Epithelial cell of prostate (primary cell): Measurements from ENCODE around the gene POLE.
"Not testable (repeated sequence)": the region's sequence is repeated elsewhere in the genome, so short reads cannot be mapped to it uniquely, and the experiment has no call there.

ENCODE experiments used
- DNase-seq: peaks from one replicate; pipeline ENCODE4 v3.0.0-alpha.2; 2011; ENCODE audit warnings: low read depth, low spot score
- H3K27ac ChIP-seq: fragments of 450-650 bp; 2 replicates; pipeline ENCODE4 v1.5.1; 2017; ENCODE audit warnings: mild to moderate bottlenecking

The POLE gene

DNA sequence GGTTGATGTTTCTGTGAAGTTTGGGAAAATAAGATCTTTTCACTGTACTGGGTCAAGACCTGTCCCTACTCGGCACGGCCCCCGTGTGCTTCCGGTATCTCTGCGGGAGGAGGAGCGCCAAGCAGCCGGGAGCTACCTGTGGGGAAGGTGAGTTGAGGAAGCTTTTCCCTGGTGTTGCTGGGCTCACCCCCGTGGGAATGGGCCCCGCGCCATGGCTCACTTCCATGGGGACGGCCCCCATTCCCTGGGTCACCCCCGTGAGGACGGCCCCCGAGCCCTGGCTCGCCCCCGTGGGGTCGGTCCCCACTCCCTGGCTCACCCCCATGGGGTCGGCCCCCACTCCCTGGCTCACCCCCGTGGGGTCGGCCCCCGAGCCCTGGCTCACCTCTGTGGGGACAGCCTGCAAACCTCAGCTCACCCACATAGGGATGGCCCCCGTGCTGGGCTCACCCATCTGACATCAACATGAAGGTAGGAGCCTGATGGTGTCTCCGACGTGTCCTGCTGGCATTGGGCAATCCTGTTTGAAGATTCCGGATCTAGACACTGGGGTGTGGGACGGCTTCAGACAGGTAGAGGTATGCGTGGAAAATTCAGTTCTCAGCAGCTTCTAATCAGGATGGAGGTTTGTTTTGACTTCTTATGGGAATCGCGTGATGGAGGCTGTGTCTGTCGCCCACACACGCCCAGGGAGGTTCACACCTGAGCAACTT, 85.8 kb downstream of the POLE start:
- H3K27ac ChIP-seq: no peak overlapping the region
- DNase-seq: no peak

- DNase-seq: no peak
- H3K27ac ChIP-seq: no peak overlapping the region
These were observed 86.8 kb downstream of the POLE start for GRCh38 chr12:132600048-132601032.

DNA sequence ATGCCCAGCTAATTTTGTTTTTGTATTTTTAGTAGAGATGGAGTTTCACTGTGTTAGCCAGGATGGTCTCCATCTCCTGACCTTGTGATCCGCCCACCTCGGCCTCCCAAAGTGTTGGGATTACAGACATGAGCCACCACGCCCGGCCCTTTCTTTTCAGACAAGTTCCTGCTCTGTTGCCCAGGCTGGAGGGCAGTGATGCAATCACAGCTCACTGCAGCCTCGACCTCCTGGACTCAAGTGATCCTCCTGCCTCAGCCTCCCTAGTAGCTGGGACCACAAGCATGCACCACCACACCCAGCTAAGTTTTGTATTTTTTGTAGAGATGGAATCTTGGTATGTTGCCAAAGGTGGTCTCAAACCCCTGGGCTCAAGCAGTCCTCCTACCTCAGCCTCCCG, 87.6 kb downstream of the POLE start:
- DNase-seq, H3K27ac ChIP-seq: not testable (repeated sequence)

GRCh38 chr12:132597333-132598316, 89.5 kb downstream of the POLE start:
- no peak overlapping the region for H3K27ac ChIP-seq
- no peak for DNase-seq

DNA sequence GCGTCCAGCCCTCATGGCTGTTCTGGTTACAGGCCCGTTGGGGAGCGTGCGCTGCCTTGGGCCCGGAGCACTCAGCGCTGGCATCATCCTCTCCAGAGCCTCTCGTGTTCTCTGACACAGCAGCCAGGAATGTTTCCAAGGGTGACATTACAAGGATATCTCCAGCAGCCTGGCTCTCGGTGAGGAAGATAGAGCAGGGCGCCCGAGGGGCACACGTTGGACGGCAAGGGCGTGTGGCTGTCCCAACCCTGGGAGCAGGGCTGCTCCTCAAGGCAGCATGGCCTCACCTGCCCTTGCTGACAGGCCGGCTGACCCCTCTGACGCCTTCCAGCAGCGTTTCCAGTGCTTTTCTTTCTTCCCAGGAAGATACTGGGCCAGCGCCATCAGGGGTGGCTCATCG, 91.1 kb downstream of the POLE start:
- no peak for DNase-seq
- H3K27ac ChIP-seq: no peak overlapping the region

- H3K27ac ChIP-seq: no peak overlapping the region
- DNase-seq: no peak
These were observed 92.0 kb downstream of the POLE start for GRCh38 chr12:132595183-132595582.

DNA sequence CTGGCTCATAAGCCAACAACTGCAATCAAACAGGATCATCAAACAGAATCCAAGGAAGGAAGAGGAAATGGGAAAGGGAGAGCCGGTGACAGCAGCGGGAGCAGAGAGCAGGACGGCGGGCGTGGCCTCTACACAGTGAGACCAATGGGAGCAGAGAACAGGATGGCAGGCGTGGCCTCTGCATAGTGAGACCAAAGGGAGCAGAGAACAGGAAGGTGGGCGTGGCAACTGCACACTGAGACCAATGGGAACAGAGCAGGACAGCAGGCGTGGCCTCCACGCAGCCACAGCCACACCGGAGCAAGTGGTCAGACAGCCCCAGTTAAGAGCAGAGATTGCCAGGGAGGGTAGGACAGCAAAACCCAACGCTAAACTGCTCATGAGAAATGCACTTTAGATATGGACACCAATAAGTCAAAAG, 93.2 kb downstream of the POLE start:
- peak; percentile 73 for DNase-seq
- no peak overlapping the region for H3K27ac ChIP-seq

DNA sequence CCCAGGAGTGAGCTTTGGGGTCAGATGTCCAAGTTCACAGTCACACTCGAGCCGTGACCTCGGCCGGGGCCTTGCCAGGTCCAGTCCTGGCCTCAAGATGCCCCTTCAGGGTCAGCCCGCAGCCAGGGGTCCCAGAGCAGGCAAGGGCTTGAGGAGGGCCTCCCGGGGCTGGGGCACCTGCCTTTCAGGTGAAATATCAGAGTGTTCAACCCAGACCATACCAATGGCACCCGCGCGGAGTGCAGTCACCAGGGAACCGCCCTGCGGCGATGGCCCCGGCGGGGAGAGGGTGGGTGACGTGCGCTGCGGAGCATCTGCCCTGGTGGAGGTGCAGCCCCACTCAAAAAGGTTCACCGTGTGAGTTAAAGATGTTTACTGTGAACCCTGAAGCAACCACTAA, 93.6 kb downstream of the POLE start:
- H3K27ac ChIP-seq: no peak overlapping the region
- no peak for DNase-seq

DNA sequence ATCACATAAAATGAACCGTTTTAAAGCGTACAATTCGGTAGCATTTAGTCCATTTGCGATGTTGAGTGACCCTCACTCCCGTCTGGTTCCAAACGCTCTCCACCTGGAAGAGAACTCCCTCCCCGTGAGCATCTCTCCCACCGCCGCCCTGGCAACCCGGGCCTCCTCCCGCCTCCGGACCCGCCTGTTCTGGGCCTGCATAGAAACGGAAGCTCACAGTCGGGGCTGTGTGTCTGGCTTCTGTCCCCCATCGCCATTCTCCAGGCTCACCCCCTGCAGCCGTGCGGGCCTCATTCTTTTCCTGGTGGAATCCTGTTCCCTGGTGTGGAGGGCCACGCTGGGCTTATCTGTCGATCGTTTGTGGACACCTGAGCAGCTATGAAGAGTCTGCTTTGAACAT, 94.1 kb downstream of the POLE start:
- no peak overlapping the region for H3K27ac ChIP-seq
- DNase-seq: no peak

GRCh38 chr12:132592282-132592970, 94.7 kb downstream of the POLE start:
- H3K27ac ChIP-seq: no peak overlapping the region
- no peak for DNase-seq

DNA sequence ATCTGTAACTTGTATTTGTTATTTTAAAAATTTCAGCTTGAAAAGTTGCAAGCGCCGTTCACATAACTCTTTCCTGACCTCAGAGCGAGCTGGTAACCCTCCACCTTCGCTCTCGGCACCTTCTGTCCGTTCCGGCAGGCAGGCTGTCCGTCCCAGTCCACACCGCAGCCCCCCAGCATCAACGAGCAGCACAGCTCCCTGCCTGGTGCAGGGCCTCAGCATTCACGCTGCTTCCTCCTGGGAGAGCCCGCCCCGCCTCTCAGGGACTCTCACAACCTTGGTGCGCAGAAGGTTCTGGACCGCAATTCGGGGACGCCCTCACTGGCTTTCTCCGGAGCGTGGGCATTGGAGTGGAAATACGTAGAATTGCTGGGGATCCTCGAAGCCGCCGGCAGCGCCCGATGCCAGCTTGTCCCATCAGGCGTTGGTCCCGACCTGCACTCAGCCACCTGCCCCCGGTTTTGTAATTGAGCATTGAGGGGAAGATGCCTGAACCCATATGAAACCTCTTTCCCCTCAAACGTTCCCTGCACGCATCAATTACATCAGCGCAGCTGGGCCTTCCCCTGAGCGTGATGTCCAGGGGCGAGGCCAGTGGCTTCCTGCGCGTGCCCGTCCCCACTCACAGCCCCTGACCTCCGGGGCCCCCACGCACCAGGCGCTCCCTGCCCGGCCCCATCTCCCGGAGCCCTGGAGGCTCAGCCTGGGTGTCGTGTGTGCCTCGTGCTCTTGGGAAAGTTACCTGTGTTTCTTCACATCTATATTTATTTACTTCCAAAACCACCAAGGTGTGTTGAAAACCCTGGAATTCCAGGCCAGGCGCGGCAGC, 95.8 kb downstream of the POLE start:
- no peak for DNase-seq

DNA sequence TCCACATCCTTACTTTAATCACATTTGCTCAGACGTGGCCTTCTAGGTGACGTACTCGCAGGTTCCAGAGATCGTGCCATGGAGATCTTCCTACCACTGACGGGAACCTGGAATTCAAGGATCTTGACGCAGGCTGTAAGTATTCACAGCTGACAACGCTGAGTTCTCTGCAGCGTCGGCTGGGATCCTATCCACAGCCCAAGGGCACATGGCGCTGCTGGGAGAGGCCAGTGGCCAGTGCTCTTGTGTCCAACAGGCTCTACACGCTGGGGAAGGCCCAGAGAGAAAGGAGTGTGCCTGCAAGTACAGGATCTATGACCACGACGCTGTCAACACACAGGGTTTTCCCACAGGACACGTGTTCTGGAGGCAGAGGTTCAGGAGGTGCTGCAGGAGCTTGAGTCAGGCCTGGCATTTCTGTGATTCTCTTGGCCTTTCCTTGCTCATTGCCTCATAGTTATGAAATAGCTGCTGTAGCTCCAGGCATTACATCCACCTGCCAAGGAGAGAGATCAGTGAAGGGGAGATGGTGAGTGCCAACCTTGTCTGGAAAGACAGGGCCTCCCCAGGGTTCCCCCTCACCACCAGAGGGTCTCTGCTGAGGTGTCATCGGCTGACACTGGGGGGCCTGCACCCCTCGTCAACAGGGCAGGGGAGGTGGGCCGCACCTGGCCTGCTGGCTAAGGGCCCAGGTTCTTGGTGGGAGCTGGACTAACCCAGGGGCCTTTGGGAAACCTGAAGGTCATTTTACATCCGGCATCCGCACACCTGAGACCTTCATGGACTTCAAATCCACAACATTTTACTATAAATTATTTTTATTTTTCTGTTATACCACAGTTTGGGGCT, 98.1 kb downstream of the POLE start:
- no peak overlapping the region for H3K27ac ChIP-seq
- no peak for DNase-seq

More for the DNA sequence above, 95.8 kb downstream of the POLE start:
- no peak overlapping the region for H3K27ac ChIP-seq

DNA sequence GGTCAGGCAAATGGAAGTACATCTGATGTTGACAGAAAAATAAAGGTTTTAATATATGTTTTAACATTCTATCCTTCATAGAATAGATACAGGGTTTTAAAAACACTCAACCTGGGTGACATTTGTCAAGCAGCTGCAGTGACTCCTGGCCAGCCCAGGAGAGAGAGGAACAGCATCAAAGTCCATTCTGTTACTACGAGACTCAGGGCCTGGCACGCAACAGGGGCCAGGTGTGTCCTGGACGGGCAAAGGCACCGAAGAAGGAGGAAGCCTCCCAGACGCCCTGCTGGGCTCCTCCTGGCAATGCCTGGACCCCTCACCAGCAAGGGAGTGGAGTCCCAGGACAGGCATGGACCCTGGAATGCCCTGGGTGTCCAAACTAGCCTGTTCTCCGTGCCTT, 98.8 kb downstream of the POLE start:
- no peak for DNase-seq
- H3K27ac ChIP-seq: no peak overlapping the region

DNA sequence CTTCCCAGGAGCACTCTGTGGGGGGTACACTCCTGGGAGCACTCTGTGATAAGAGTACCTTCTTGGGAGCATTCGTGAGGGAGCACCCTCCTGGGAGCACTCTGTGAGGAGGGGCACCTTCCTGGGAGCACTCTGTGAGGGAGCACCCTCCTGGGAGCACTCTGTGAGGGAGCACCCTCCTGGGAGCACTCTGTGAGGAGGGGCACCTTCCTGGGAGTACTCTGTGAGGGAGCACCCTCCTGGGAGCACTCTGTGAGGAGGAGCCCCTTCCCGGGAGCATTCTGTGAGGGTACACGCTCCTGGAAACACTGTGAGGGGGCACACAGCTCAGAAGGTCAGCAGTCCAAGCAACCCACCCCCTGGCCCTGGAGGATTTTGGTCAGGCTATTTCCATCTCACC, 99.4 kb downstream of the POLE start:
- DNase-seq: no peak
- no peak overlapping the region for H3K27ac ChIP-seq

DNA sequence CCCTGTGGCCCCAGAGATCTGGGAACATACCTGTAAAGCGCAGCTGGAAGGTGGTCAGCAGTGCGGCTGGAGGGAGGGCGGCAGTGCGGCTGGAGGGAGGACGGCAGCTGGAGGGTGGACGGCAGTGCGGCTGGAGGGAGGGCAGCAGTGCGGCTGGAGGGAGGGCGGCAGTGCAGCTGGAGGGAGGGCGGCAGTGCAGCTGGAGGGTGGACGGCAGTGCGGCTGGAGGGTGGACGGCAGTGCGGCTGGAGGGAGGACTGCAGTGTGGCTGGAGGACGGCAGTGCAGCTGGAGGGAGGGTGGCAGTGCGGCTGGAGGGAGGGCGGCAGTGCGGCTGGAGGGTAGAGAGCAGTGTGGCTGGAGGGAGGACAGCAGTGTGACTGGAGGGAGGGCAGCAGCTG, 100.2 kb downstream of the POLE start:
- no peak overlapping the region for H3K27ac ChIP-seq
- no peak for DNase-seq

- no peak for DNase-seq
- no peak overlapping the region for H3K27ac ChIP-seq
These were observed 102.0 kb downstream of the POLE start for GRCh38 chr12:132585177-132585576.

DNA sequence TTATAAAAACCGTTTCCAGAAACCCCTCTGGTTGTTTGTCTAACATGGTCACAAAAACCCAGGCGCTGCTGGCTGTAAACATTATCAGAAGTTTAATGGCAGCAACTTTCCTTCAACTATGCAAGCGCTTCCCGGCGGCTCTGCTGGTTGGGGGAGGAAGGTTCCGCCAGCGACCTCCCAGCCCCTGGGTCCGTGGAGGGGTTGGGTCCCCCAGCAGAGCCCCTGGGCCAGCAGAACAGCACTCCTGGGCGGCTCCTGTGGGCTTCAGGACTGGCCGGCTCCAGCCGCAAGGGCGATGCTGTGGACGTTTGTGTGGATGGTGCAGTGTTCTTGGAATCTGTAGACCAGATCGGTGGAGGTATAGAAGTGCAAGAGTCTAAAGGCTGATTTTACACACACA, 102.7 kb downstream of the POLE start:
- no peak for DNase-seq
- H3K27ac ChIP-seq: no peak overlapping the region

DNA sequence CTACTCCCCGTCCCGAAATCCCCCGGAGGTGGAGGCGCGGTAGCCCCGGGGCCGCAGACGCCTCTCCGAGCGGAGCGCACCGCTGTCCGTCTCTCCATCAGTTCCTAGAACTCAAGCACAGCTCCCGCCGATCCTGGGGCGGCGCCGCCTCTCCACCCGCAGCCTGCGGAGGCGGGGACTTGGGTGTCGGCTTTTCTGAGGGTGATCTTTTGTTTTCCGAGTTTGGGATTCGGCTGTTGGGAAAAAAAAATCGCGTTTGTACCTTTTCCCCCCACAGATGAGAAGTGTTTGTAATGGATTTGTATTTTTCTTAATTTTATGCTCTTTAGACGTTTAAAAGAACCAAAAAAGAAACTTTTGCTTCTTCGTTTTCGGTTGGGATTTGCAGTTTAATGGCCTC, 103.4 kb downstream of the POLE start:
- no peak for DNase-seq
- no peak overlapping the region for H3K27ac ChIP-seq
